HFF-Myc (cell line): ENCODE results near the gene ZSCAN20.
"Not testable (repeated sequence)": the region's sequence is repeated elsewhere in the genome, so short reads cannot be mapped to it uniquely, and the experiment has no call there.

Experiments used
- DNase-seq: peaks from one replicate; pipeline ENCODE4 v3.0.0-alpha.2; 2011; ENCODE audit warnings: low read depth; ENCODE audit errors: extremely low read depth
- H3K4me3 ChIP-seq: replicated peaks from 2 replicates; pipeline ENCODE4 v1.5.1; 2011; ENCODE audit warnings: low read depth, mild to moderate bottlenecking, control low read depth, low read length
- CTCF ChIP-seq: IDR thresholded peaks from 2 replicates; pipeline ENCODE4 v1.5.1; 2012; ENCODE audit warnings: mild to moderate bottlenecking, low read depth, low read length, control low read depth; ENCODE audit errors: missing control alignments

ZSCAN20 gene

GRCh38 chr1:33500547-33500946 is 28.1 kb downstream of the ZSCAN20 start:
- no peak for DNase-seq
- TF ChIP-seq CTCF: peak; percentile 31
- H3K4me3 ChIP-seq: no peak overlapping the region

GRCh38 chr1:33501309-33501708 is 28.9 kb downstream of the ZSCAN20 start:
- no peak for DNase-seq
- no peak for TF ChIP-seq CTCF
- H3K4me3 ChIP-seq: no peak overlapping the region

- no peak for DNase-seq
- TF ChIP-seq CTCF: no peak
- H3K4me3 ChIP-seq: no peak overlapping the region
Measured at GRCh38 chr1:33501774-33502173, 29.3 kb downstream of the ZSCAN20 start.

- no peak overlapping the region for H3K4me3 ChIP-seq
- TF ChIP-seq CTCF: no peak
- no peak for DNase-seq
Measured at GRCh38 chr1:33502726-33503125, 30.3 kb downstream of the ZSCAN20 start.

- no peak overlapping the region for H3K4me3 ChIP-seq
- DNase-seq: no peak
- no peak for TF ChIP-seq CTCF
Measured at GRCh38 chr1:33503506-33503905, 31.1 kb downstream of the ZSCAN20 start.

GRCh38 chr1:33507661-33508060 is 35.2 kb downstream of the ZSCAN20 start:
- DNase-seq: no peak
- no peak for TF ChIP-seq CTCF
- no peak overlapping the region for H3K4me3 ChIP-seq

- no peak for TF ChIP-seq CTCF
- DNase-seq: no peak
- H3K4me3 ChIP-seq: no peak overlapping the region
Measured at GRCh38 chr1:33508151-33508550, 35.7 kb downstream of the ZSCAN20 start.

- H3K4me3 ChIP-seq, DNase-seq: not testable (repeated sequence)
Measured at GRCh38 chr1:33509276-33509675, 36.8 kb downstream of the ZSCAN20 start.
